Upper lobe of right lung (tissue), 1 donor: ENCODE measurements around the gene CYP21A2. TPM values are rescaled to one million over a fixed set of nuclear protein-coding genes. Genes with fewer than 3 reads are reported as not detected.
"Not testable (repeated sequence)": the region's sequence is repeated elsewhere in the genome, so short reads cannot be mapped to it uniquely, and the experiment has no call there.

Source experiments
- ATAC-seq: fragments of 200-7000 bp; cut with Tn5 transposase; one replicate; pipeline ENCODE4 v1.9.1; 2020; ENCODE audit warnings: mild to moderate bottlenecking, moderate library complexity
- DNase-seq: peaks from one replicate; pipeline ENCODE4 v3.0.0-alpha.2; 2020
- H3K27ac ChIP-seq: fragments of 200-600 bp; one replicate; pipeline ENCODE4 v1.8.0; 2022
- H3K27me3 ChIP-seq: fragments of 200-600 bp; one replicate; pipeline ENCODE4 v1.8.0; 2022; ENCODE audit warnings: mild to moderate bottlenecking
- H3K36me3 ChIP-seq: fragments of 200-600 bp; one replicate; pipeline ENCODE4 v1.8.0; 2022
- H3K4me1 ChIP-seq: fragments of 200-600 bp; one replicate; pipeline ENCODE4 v1.8.0; 2022
- H3K4me3 ChIP-seq: fragments of 200-600 bp; one replicate; pipeline ENCODE4 v1.8.0; 2022; ENCODE audit warnings: mild to moderate bottlenecking
- H3K9me3 ChIP-seq: fragments of 200-600 bp; one replicate; pipeline ENCODE4 v1.8.0; 2022
- CTCF ChIP-seq: fragments of 200-600 bp; IDR thresholded peaks from one replicate; pipeline ENCODE4 v1.8.0; 2022; ENCODE audit warnings: antibody characterized with exemption
- intact Hi-C: fragments of 100-400 bp; cut with DNase I; formaldehyde crosslinking; loops from one replicate; pipeline ENCODE4 v1.11.0; 2022
- total RNA-seq: library from RNA; stranded (reverse); fragmentation: NEBNext Ultra II Directional; extraction: Animal tissue kit (Norgen Biotek cat#: 25700); gene quantifications from one replicate; pipeline ENCODE4 v1.2.1, GENCODE V29; 2021
- donor health status: DM: no; HTN: yes; CAD: no; lungs with severe emphysema.

CYP21A2 gene
- total RNA-seq, 1 donor from 2014 or later = 0.61 TPM

DNA sequence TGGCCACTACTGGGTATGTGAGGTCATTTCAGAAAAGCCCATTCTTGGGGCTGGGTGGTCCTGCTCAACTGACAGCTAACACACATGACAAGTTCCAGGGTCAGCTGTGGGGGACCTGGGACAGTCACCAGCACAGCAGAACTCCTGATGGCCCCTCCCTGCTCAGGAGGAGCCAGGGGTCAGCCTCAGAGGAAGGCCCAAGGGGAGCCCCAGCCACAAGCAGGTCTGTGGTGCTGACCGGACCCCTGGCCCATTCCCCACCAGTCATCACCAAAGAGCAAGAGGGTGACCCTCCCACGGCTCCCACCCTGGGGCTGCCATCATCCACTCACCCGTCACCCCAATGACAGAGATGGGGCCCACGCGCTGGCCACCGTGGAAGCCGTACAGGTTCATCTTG, 18.0 kb downstream of the CYP21A2 start:
- Histone ChIP-seq H3K4me1 (no peaks in the 10 kb centered on the region), H3K27me3 (no peaks in the 10 kb centered on the region), H3K27ac (no peak overlapping the region), H3K4me3 (no peak overlapping the region), H3K9me3 (no peaks in the 10 kb centered on the region), H3K36me3 (peaks cover 43% of the 10 kb centered on the region)
- ATAC-seq (no peak), DNase-seq (no peak)
- TF ChIP-seq CTCF = no peak
- intact Hi-C loops = no loop called here

DNA sequence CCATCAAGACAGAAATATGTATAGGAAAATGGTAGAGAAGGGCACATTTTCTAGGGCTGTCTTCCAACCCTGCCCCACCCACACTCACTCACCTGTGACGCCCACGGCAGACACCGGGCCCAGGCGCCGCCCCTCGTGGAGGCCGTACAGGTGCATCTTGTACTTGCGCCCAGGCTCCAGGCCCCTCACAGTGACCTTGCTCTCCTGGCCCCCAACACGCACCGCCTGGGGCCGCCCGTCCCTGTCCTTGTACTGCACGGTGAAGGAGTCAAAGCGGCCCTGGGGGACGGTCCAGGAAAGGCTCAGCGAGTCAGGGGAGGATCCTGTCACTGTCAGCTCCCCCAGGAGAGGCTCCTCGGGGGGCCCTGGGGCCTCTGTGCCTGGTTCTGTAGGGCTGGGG, 19.8 kb downstream of the CYP21A2 start:
- intact Hi-C loops = no loop called here
- ATAC-seq (no peak), DNase-seq (no peak)
- no peaks in the 10 kb centered on the region for H3K9me3 ChIP-seq
- H3K27ac ChIP-seq = no peak overlapping the region
- no peak overlapping the region for H3K4me3 ChIP-seq
- no peaks in the 10 kb centered on the region for H3K27me3 ChIP-seq
- no peaks in the 10 kb centered on the region for H3K4me1 ChIP-seq
- peaks cover 56% of the 10 kb centered on the region for H3K36me3 ChIP-seq
- TF ChIP-seq CTCF = no peak

- H3K9me3 ChIP-seq = no peaks in the 10 kb centered on the region
- no peak for TF ChIP-seq CTCF
- H3K36me3 ChIP-seq = peaks cover 57% of the 10 kb centered on the region
- no peak for ATAC-seq
- H3K4me3 ChIP-seq = no peak overlapping the region
- H3K27ac ChIP-seq = no peak overlapping the region
- DNase-seq = no peak
- H3K4me1 ChIP-seq = no peaks in the 10 kb centered on the region
- intact Hi-C loops = no loop called here
- H3K27me3 ChIP-seq = no peaks in the 10 kb centered on the region
Observed at GRCh38 chr6:32058511-32058963, 20.3 kb downstream of the CYP21A2 start.

GRCh38 chr6:32060966-32061655, 22.9 kb downstream of the CYP21A2 start:
- H3K36me3 ChIP-seq = peaks cover 69% of the 10 kb centered on the region
- TF ChIP-seq CTCF = no peak
- no peak overlapping the region for H3K4me3 ChIP-seq
- H3K4me1 ChIP-seq = no peaks in the 10 kb centered on the region
- ATAC-seq = no peak
- intact Hi-C loops = no loop called here
- H3K9me3 ChIP-seq = no peaks in the 10 kb centered on the region
- H3K27me3 ChIP-seq = no peaks in the 10 kb centered on the region
- no peak for DNase-seq
- H3K27ac ChIP-seq = no peak overlapping the region

- peaks cover 59% of the 10 kb centered on the region for H3K36me3 ChIP-seq
- intact Hi-C loops = no loop called here
- H3K27ac ChIP-seq = no peak overlapping the region
- ATAC-seq (no peak), DNase-seq (no peak)
- H3K4me1 ChIP-seq = no peaks in the 10 kb centered on the region
- H3K27me3 ChIP-seq = no peaks in the 10 kb centered on the region
- no peak overlapping the region for H3K4me3 ChIP-seq
- no peaks in the 10 kb centered on the region for H3K9me3 ChIP-seq
- no peak for TF ChIP-seq CTCF
Observed at GRCh38 chr6:32064706-32065105, 26.5 kb downstream of the CYP21A2 start.

DNA sequence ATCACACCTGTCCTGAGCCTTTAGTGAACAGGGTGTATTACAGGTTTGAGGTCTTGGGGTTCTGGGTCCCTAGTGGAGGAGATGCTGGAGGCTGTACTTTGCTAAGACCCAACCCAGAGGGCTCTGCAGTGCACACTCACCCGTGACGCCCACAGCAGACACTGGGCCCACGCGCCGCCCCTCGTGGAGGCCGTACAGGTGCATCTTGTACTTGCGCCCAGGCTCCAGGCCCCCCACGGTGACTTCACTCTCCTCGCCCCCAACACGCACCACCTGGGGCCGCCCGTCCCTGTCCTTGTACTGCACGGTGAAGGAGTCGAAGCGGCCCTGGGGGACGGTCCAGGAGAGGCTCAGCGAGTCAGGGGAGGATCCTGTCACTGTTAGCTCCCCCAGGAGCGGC, 29.3 kb downstream of the CYP21A2 start:
- ATAC-seq, DNase-seq, H3K4me1 ChIP-seq, H3K27me3 ChIP-seq, intact Hi-C loops, H3K4me3 ChIP-seq, H3K9me3 ChIP-seq, H3K27ac ChIP-seq: not testable (repeated sequence)
- peaks cover 43% of the 10 kb centered on the region for H3K36me3 ChIP-seq

DNA sequence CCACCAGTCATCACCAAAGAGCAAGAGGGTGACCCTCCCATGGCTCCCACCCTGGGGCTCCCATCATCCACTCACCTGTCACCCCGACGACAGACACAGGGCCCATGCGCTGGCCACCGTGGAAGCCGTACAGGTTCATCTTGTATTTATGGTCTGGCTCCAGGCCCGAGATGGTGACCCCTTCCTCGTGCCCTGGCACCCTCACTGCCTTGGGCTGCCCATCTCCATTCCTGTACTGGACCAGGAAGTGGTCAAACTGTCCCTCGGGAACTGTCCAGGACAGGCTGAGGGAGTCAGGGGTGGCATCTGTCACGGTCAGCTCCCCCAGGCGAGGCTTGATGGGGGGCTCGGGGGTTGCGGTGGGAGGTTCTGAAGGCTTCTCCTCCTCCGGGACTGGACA, 30.1 kb downstream of the CYP21A2 start:
- ATAC-seq, DNase-seq: not testable (repeated sequence)

More for the DNA sequence above, 30.1 kb downstream of the CYP21A2 start:
- intact Hi-C loops, H3K4me3 ChIP-seq, H3K9me3 ChIP-seq, H3K27me3 ChIP-seq, H3K27ac ChIP-seq, H3K4me1 ChIP-seq: not testable (repeated sequence)
- peaks cover 47% of the 10 kb centered on the region for H3K36me3 ChIP-seq
